HAP-1 (cell line): Measurements from ENCODE around the gene ITPK1.
"Not testable (repeated sequence)": the region's sequence is repeated elsewhere in the genome, so short reads cannot be mapped to it uniquely, and the experiment has no call there.

Experiments used
- DNase-seq, 2 experiments: peaks; one replicate each; pipeline ENCODE4 v3.0.0-alpha.2; 2016 to 2020; ENCODE audit warnings: low spot score in 2 of 2
- H3K27me3 ChIP-seq: fragments of 250-450 bp; sonication (Bioruptor Pico); 2 replicates; pipeline ENCODE4 v1.5.1; 2020; ENCODE audit warnings: low read depth, mild to moderate bottlenecking, moderate library complexity
- H3K36me3 ChIP-seq: fragments of 250-450 bp; sonication (Bioruptor Pico); replicated peaks from 2 replicates; pipeline ENCODE4 v1.5.1; 2020; ENCODE audit warnings: mild to moderate bottlenecking
- H3K4me1 ChIP-seq: fragments of 250-450 bp; sonication (Bioruptor Pico); 2 replicates; pipeline ENCODE4 v1.5.1; 2020; ENCODE audit warnings: mild to moderate bottlenecking
- H3K4me3 ChIP-seq: fragments of 250-450 bp; sonication (Bioruptor Pico); 2 replicates; pipeline ENCODE4 v1.5.1; 2020; ENCODE audit warnings: mild to moderate bottlenecking, moderate library complexity
- H3K9me3 ChIP-seq: fragments of 250-450 bp; sonication (Bioruptor Pico); 2 replicates; pipeline ENCODE4 v1.5.1; 2020; ENCODE audit warnings: mild to moderate bottlenecking, moderate library complexity
- in situ Hi-C: fragments of 300-500 bp; cut with MboI; formaldehyde crosslinking; loops from 3 replicates; pipeline ENCODE4 v1.14.3; 2020; ENCODE audit warnings: low sequenced_read_pairs, inconsistent platforms, mixed read lengths

ITPK1 gene

DNA sequence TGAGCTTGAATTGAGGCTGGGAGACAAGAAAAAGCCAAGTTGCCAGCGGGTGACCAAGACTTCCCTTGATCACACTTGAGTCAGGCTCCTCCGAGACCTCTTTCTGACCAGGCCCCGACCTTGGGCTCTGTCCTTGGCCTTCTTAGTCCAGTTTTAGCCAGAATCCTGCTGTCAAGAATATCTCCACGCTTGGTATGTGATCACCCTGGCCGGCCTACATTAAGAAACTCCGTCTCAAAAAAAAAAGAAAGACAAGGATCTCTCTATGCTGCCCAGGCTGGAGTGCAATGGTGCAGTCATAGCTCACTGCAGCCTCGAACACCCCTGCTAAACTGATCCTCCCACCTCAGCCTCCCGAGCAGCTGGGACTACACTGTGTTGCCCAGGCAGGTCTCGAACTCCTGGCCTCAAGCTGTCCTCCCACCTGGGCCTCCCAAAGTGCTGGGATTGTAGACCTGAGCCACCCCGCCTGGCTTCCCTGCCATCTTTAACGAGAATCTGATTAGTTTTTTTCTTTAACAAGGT lies 1.0 kb upstream of the ITPK1 start:
- peak overlapping the region; percentile 44 for H3K4me3 ChIP-seq
- DNase-seq, result no peak
- no peaks in the 10 kb centered on the region for H3K27me3 ChIP-seq
- in situ Hi-C loops, result no loop called here
- H3K4me1 ChIP-seq, result peaks cover 19% of the 10 kb centered on the region
- H3K36me3 ChIP-seq, result no peaks in the 10 kb centered on the region
- H3K9me3 ChIP-seq, result no peaks in the 10 kb centered on the region

DNA sequence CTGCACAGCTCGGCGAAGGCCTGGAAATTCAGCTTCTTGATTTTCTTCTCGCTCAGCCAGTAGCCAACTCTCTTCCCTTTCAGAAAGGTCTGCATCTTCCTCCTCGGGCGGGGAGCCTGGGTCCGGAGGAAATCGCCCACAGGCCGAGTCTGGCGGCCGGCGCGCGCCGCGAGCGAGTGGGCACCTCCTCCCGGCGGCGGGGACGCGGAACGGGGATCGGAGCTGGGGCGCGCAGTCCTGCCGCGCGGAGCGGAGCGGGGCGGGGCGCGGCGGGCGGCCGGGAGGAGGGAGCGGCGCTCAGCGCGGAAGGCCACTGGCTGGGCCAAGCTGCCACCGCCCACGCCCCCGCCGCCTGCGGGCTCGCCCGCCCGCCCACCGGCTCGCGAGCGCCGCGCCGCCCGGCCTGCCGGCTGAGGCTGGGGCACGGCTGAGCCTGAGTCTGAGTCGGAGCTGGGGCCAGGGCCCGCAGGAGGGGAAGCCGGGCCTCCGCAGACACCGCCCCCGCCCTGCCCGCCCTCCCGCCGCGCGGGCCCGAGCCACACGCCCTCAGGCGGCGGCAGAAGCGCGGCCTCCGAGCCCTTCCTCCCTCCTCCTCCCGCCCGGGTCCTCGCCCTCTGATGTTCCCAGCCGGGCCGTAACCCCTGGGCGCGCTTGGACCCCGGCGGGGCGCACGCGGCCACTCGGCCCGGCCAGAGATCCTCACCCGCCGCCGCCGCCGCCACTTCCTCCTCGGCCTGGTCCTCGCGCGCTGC lies 480 bp downstream of the ITPK1 start:
- Histone ChIP-seq H3K4me3 (peak overlapping the region; percentile 65), H3K9me3 (no peaks in the 10 kb centered on the region), H3K4me1 (peaks cover 19% of the 10 kb centered on the region), H3K27me3 (no peaks in the 10 kb centered on the region), H3K36me3 (no peaks in the 10 kb centered on the region)
- in situ Hi-C loops, result no loop called here
- peak; percentile 81 to 89 for DNase-seq

DNA sequence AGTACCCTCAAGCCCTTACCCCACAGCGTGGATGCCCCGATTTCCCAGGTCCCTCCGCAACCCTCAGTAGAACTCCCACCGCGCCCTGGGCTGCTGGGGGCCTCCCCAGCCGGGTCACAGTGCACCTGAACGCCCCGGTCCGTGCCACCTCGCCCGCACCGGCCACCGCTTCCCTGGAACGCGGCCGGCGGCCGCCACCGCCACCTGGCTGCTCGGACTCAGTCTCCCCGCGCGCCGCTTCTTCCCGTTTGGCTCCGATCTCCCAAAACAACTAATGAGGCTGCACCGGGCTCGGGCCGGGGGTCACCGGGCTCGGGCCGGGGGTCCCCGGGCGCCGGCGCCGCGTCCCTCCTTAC lies 1.0 kb downstream of the ITPK1 start:
- in situ Hi-C loops, result no loop called here
- DNase-seq, result peak; percentile 15 to 29
- Histone ChIP-seq H3K9me3 (no peaks in the 10 kb centered on the region), H3K4me3 (peak overlapping the region; percentile 65), H3K27me3 (no peaks in the 10 kb centered on the region), H3K4me1 (peaks cover 19% of the 10 kb centered on the region), H3K36me3 (no peaks in the 10 kb centered on the region)

DNA sequence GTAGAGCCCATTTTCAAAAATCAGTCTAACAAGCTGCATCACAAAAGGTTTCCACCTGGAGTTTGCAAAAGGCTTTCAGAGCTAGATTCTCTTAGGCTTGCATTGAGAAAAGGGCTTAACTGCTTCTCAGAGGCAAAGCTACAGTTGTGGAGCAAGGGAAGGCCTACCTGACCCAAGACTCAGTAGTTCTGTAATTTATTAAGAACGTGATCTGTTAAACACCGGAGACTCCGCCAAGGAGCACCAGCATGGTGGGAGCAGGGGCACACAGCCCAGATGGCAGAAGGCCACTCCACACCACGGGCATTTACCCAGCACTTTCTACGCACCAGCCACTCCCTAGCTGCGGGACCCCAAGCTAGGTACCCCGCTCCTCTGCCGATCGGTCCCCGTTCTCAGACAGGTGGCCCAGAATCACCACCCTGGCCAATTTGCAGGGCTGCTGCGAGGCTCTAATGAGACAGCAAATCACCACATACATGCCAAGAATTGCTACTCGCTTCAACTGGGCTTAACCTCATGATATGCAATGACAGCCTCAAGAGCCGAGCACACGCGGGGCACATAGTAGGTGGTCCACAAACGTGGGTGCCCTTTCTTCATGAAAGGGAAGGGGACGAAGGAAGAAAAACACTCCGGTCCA lies 1.5 kb downstream of the ITPK1 start:
- peak overlapping the region; percentile 65 for H3K4me3 ChIP-seq
- H3K4me1 ChIP-seq, result peaks cover 19% of the 10 kb centered on the region
- peak; percentile 14 to 17 for DNase-seq
- in situ Hi-C loops, result no loop called here
- H3K27me3 ChIP-seq, result no peaks in the 10 kb centered on the region
- H3K9me3 ChIP-seq, result no peaks in the 10 kb centered on the region
- no peaks in the 10 kb centered on the region for H3K36me3 ChIP-seq

DNA sequence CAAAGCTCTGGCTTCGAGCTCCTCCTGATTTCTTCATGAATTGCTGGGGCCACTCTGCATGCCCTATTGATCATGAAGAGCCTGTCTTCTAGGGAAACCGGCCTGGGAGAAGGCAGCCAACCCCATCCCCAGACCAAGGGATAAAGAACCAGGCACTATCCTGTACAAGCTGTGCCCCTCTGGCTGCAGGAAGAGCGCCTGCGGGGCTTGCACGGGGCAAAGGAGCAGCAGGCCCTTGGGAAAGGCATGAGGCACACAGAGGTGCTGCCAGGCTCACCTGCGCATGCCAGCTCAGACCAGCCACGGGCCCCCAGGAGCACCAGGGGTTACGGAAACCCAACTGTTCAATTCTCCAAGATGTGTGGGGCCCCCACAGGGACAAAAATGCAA lies 2.1 kb downstream of the ITPK1 start:
- peak in 1 of 2 experiments; percentile 29 for DNase-seq
- Histone ChIP-seq H3K27me3 (no peaks in the 10 kb centered on the region), H3K4me3 (peak overlapping the region; percentile 65), H3K36me3 (no peaks in the 10 kb centered on the region), H3K9me3 (no peaks in the 10 kb centered on the region), H3K4me1 (peaks cover 19% of the 10 kb centered on the region)
- in situ Hi-C loops, result no loop called here

DNA sequence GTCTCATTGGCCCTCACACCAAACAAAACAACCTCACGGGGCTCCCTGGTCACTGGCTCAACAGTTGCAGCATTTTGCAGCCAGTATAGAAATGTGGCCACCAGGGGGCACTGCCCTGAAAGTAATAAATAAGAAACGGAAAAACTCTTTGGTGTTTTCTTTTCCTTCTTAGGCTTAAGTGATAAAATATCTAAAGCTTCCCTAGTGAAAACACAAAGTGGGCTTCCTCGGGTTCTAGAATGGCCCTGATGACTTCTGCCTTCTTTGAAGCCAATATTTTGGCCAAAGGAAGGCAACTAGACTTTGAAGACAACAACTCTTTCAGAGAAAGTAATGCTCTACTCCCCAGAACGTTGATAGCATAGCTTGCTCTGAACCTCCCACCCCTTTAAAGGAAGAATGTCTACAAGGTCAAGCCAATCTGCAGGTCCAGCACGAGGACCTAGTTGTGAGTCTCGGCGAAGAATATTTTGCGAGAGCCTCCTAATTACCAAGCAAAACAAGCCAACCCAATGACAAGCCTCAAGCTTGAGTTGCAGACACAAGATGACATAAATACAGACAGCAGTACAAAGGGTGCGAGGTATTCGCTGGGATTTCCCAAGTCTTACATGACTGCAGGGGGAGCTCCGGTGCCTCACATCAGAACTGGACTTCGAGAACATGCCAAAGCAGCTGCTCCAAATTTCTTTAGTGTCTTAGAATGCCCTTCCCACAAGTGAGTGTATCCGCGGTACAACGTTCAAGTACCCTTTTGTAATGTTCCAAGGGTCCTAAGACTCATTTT lies 2.6 kb downstream of the ITPK1 start:
- peaks cover 19% of the 10 kb centered on the region for H3K4me1 ChIP-seq
- no peaks in the 10 kb centered on the region for H3K27me3 ChIP-seq
- peak overlapping the region; percentile 65 for H3K4me3 ChIP-seq
- in situ Hi-C loops, result no loop called here
- no peaks in the 10 kb centered on the region for H3K36me3 ChIP-seq
- H3K9me3 ChIP-seq, result no peaks in the 10 kb centered on the region
- peak; percentile 83 to 88 for DNase-seq

DNA sequence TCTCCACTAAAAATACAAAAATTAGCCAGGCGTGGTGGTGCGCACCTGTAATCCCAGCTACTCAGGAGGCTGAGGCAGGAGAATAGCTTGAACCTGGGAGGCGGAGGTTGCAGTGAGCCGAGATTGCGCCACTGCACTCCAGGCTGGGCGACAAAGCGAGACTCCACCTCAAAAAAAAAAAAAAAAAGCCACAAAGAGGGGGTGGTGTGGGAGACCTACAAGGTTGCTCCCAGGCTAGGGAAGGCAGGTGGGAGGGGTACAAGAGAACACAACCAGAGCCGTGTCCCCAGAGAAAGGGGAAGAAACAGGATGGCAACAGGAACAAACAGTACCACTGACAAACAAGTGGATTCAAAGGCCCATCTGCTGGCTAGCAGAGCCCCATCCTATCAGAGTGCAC lies 4.2 kb downstream of the ITPK1 start:
- peaks cover 18% of the 10 kb centered on the region for H3K4me1 ChIP-seq
- H3K27me3 ChIP-seq, DNase-seq, in situ Hi-C loops, H3K4me3 ChIP-seq, H3K36me3 ChIP-seq, H3K9me3 ChIP-seq: not testable (repeated sequence)

DNA sequence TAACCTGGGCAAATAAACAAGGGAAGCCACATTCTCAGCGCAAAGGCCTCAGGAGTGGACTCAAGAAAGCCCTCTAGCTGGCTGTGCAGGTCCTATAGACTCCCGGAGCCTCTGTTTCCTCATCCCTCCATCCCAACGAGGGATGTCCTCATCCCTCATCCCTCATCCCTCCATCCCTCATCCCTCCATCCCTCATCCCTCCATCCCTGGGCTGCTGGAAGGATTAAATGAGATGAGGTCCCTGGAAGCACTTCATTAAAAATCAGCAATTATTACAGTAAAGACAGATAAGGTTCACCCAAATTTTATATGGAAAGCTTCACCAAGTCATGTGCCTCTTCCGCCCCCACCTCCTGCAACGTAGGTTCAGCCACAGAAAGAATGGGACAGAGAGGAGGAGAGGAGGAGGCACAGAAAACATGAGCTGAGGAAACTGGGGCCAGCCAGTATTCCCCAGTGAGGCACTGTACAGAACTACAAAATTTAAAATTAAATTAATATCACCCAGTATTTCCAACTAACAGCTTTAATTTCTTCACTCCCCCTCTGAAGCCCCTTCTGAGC lies 4.8 kb downstream of the ITPK1 start:
- Histone ChIP-seq H3K4me3 (no peak overlapping the region), H3K9me3 (no peaks in the 10 kb centered on the region), H3K36me3 (no peaks in the 10 kb centered on the region), H3K27me3 (no peaks in the 10 kb centered on the region), H3K4me1 (peaks cover 14% of the 10 kb centered on the region)
- in situ Hi-C loops, result no loop called here
- DNase-seq, result no peak

DNA sequence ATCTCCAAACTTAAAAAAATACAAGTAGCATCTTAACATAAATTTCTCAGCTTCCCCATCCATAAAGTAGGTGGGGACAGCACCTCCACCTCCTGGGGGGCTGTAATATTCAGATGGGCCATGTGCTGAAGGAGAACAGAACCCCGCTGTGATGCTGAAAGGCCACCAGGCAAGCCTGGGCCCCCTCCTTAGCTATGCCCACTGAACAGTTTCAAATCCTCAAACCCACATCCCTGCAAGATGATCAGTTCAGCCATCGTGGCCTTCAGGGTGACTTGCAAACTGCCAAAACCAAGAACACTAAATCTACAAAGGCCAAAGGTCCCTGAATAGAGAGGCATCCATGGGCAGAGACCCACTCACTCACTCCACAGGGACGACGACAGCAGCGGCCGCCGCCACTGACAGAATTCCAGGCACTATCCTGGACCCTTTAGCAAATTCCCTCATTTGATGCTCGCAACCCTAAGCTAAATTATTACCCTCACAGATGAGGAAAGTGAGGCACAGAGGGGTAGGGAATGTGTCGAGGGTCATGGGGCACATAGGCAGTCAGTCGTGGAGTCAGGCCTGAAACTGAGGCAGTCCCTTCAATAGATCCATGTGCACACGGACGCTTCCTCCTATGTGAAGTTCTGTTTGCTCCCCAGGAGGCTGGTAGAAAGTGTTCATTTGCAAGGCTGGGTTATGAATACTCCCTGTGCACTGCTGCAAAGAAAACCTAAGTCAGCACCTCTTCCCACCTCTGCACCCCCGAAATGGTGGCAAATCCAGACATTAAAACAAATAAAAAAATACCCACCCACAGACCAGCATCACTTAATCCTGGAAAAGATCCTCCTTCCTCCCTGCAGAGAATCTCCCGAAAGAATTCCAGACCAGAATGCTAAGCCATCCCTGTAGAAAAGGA lies 5.9 kb downstream of the ITPK1 start:
- Histone ChIP-seq H3K27me3 (no peaks in the 10 kb centered on the region), H3K4me1 (peaks cover 14% of the 10 kb centered on the region), H3K9me3 (no peaks in the 10 kb centered on the region), H3K36me3 (no peaks in the 10 kb centered on the region), H3K4me3 (no peak overlapping the region)
- no peak for DNase-seq
- in situ Hi-C loops, result no loop called here

DNA sequence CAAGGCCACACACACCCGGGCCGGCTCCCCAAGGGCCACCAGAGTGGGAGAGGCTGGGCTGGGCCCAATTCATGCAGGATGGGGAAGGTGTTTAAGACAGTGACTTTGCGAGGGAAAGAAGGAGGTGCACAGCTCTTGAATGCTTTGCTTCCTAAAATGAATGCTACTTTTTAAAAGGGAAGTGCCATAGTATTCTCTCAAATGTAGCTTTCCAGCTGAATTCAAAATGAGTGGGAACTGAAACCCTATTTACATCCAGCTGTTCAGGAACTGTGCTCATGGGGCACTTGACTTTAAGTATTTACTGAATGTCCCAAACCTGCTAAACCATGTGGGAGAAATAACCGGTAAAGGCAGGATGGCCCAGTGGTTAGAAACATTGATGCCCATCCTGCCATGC lies 7.6 kb downstream of the ITPK1 start:
- Histone ChIP-seq H3K4me1 (peaks cover 6% of the 10 kb centered on the region), H3K36me3 (no peaks in the 10 kb centered on the region), H3K9me3 (no peaks in the 10 kb centered on the region), H3K4me3 (no peak overlapping the region), H3K27me3 (no peaks in the 10 kb centered on the region)
- no peak for DNase-seq
- in situ Hi-C loops, result no loop called here

DNA sequence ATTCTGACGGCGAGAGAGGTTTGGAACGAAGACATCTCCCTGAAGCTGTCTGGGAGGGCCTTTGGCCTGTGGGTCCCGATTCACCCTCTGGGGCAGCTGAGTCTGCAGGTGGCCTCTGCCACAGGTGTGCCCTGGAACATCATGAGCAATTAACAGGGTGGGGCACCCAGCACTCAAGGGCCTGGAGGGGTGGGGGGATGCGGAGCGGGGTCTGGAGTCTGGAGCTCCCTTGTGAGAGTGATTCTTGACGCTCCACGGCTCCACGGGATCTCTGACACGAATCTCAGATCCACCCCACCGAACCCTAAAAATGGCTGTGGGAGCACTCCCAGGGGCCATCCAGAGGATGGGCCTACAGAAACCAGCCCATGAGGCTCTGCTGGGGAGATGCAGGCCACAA lies 8.3 kb downstream of the ITPK1 start:
- no peak for DNase-seq
- Histone ChIP-seq H3K36me3 (no peaks in the 10 kb centered on the region), H3K4me3 (no peak overlapping the region), H3K9me3 (no peaks in the 10 kb centered on the region), H3K27me3 (no peaks in the 10 kb centered on the region), H3K4me1 (no peaks in the 10 kb centered on the region)
- in situ Hi-C loops, result no loop called here

DNA sequence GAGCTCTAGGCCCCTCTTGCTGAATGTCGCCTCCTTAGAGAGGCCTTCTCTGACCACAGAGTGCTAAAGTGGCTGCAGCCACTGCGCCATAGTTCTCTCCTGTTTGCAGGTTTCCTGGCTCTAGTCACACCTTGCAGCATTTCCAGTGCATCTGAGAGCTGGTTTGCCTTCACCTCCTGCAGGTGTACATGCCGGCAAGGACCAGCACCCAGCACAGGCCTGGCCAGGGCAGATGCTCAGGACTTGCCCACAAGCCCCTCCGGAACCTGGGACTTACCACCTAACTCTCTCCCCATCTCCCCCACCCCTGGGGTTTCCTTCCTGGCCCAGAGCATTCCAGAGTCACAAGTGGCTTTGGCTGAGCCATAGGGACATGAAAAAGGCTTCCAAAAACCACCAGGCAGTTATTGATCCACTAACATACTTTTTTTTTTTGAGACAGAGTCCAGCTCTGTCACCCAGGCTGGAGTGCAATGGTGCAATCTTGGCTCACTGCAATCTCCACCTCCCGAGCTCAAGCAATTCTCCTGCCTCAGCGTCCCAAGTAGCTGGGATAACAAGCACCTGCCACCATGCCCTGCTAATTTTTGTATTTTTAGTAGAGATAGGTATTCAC lies 9.1 kb downstream of the ITPK1 start:
- Histone ChIP-seq H3K9me3 (no peaks in the 10 kb centered on the region), H3K36me3 (no peaks in the 10 kb centered on the region), H3K27me3 (no peaks in the 10 kb centered on the region), H3K4me3 (no peak overlapping the region), H3K4me1 (no peaks in the 10 kb centered on the region)
- no peak for DNase-seq
- in situ Hi-C loops, result no loop called here

DNA sequence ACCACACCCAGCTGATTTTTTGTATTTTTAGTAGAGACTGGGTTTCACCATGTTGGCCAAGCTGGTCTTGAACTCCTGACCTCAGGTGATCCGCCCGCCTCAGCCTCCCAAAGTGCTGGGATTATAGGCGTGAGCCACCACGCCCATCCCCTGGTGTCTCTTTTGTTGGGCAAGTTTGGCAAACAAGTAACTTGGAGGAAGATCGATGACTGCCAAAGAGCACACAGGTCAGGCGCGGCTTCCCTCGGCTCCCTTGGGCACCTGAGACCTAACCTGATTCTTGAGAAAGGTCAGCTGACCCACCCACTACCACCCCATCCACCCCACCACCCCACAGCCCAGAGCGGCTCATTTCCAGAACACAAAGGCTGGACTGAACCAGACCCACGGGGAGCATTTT lies 9.9 kb downstream of the ITPK1 start:
- H3K4me3 ChIP-seq, H3K36me3 ChIP-seq, DNase-seq, H3K27me3 ChIP-seq, H3K4me1 ChIP-seq, in situ Hi-C loops, H3K9me3 ChIP-seq: not testable (repeated sequence)
